Testis (tissue), 2 donors: ENCODE data around the gene LRRFIP1.

Experiments used
- CTCF ChIP-seq, 3 experiments: fragments of 450-650 bp in 2 of 3; fragments of 200-600 bp in 1 of 3; sonication (generic) in 1 of 3; IDR thresholded peaks; one replicate each; pipeline ENCODE4 v1.5.1; 2016 to 2019; ENCODE audit warnings: antibody characterized with exemption in 3 of 3, mild to moderate bottlenecking in 2 of 3, moderate library complexity in 1 of 3
- POLR2A ChIP-seq: fragments of 450-650 bp; IDR thresholded peaks from one replicate; pipeline ENCODE4 v1.6.1; 2017; ENCODE audit warnings: antibody characterized with exemption, mild to moderate bottlenecking, moderate library complexity

GRCh38 chr2:237754626-237755248 lies 127.3 kb downstream of the LRRFIP1 start:
- TF ChIP-seq CTCF (IDR thresholded peaks at IDR 0.05) (no peak), POLR2A (no peak)
